ENCODE results near the gene FRS2.
"Not testable (repeated sequence)": the region's sequence is repeated elsewhere in the genome, so short reads cannot be mapped to it uniquely, and the experiment has no call there.

Gene FRS2

DNA sequence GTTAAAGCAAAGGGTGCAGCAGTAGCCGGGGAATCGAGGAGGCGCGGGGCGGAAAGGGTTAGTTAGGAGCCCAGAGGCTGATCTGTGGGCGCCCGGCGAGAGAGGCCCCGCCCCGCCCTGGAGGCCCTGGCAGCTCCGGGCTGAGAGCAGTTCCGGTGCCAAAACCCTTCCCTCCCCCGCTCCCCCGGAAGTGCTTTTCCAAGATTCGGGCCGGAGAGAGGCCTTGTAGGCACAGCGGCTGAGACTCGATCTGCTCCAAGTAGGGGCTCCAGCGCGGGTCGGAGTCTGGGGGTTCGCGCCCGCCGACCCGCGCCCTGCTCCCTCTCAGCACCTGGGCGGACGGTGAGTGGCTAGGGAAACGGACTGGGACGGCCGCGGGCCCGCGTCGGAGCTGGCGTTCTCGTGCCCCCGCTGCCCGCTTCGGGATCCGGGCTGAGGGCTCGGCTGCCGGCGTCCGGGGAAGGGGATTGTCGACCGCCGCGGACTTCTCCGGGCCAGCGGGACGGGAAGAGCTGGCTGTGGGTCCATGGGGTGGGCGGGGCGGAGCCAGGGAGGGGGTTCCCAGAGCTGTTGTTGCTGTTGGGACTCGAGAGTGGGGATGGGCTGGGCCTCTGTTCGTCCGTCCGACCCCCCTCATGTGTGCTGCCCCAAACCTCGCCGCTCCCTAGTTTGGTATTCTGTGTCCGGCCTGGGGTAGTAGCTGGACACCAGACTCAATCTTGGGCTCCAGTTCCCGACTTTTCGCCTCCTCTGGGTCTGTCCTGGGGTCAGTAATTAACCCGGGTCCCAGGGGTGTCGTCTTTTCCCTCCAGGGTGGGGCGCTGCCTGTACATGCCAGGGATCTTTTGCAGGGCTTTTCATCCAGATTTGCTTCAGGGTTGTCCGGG is at the start of gene FRS2:
FRS2 (plus strand) TSS at position 200 of the 887 bp plus-strand sequence. CDS start 98,643 bp downstream, outside the sequence.
- peak; percentile 72 to 81 for DNase-seq

GRCh38 chr12:69421548-69421947 is 48.6 kb upstream of the FRS2 start:
- DNase-seq = no peak

DNA sequence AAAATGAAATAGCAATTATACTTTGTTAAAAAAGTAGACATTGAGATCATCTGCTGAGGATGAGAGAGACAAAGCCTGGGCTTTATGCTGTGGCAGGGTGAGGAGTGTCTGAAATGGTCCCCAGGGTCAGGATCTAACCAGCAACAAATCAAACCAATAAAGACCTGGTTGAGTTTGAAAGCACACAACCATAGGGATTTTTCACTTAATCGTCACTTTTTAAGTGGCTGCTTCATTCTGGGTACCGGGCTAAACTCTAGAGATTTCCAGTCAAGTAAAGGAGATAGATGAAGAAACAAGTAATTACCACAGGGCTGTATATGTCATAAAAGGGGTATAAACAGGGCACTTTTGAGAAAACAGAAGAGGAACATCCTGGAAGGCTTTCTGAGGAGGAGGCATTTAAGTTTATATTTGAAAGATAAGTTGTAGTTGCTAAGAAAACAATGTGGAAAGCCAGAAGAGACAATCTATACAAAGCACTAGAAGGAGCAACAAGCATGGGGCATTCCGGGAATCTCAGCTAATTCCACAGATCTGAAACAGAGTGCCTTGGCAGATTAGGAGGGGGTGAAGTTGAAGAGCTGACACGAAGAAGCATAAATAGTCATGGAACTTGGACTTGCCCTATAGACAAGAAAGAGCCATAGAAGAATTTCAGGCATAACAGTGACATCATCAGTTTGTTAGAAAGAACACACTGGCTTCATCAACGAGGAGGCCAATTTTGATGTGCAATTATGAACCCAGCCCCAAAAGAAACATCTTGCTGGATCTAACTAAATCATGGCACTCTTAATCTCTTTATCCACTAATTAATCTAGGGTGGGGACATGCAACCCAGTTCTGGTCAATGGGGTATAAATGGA is 46.9 kb upstream of the FRS2 start:
- DNase-seq = no peak

GRCh38 chr12:69425417-69425816 is 44.8 kb upstream of the FRS2 start:
- DNase-seq = no peak

DNA sequence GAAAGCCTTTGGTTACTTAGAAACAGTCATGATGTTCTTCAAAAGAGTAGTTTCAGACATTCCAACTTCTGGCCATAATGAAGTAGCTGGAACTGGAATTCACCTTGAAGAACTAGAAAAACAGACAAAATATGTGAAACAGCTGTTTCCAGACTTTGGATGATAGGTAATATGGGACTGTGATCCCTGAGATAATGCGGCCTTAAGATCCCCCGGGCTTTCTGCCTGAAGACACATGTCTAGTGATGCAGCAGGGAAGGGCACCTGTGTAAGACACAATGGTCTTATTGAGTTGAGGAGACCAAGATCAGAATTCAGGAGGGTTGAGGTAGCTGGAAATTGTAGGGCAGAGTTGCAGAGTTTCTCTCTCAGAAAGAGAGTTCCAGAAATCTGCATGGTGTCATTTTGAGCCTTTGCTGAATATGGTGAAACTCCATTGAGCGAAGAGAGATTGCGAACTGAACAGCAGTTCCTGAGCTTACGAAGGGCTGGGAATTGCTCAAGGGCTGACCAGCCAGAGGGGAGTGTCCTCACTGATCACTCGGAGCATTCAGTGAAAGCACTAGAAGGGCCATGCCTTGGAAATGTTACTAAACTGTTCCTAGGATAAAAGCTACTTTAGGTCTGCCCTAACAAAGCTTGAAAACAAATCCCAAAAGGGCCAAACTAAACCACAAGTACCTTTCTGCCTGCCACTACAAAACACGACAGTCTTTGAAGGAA is 41.7 kb upstream of the FRS2 start:
- no peak for DNase-seq

- DNase-seq = no peak
These were observed 39.1 kb upstream of the FRS2 start for GRCh38 chr12:69430942-69431590.

DNA sequence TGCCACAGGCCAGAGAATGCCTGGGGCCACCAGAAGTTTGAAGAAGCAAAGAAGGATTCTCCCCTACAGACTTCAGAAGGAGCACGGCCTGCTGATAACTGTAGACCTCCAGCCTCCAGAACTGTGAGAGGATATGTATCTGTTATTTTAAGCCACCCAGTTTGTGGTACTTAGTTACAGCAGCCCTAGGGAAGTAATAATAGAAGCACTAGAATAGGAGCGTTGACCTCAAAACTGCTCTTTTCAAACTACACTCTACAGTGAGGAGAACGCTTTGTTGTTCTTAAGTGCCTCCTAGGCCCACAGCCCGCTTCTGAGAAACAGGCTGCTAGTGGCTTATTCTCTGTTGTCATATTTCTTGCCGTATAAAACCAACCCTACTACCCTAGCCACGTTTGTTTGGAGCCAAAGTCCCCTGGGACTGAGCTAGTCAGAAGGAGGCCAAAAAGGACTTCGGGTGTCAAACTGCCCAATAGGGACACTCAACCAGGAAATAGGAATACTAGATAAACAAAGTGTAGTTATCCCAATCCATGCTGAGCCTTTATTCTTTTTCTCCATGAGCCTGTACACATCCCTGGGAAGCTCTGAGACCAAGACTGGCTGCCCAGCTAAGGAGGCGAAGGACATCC is 38.5 kb upstream of the FRS2 start:
- DNase-seq = no peak

- DNase-seq = no peak
These were observed 36.5 kb upstream of the FRS2 start for GRCh38 chr12:69433653-69434052.

DNA sequence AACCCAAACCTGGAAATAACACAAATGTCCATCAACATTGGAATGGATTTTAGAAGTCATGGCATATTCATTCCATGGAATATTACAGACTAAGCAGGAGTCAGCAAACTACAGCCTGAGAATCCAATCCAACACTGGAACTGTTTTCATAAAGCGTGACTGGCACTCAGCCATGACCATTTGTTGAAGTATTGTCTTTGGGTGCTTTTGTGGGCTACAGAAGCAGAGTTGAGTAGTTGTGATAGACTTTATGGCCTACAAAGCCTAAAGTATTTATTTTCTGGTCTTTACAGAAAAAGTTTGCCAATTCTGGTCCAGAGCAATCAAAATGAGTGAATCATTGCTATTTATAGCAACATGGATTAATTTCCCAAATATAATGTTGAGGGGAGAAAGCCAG is 34.5 kb upstream of the FRS2 start:
- DNase-seq = no peak

GRCh38 chr12:69437073-69437472 is 33.1 kb upstream of the FRS2 start:
- no peak for DNase-seq

- DNase-seq = no peak
These were observed 31.6 kb upstream of the FRS2 start for GRCh38 chr12:69438539-69438938.

DNA sequence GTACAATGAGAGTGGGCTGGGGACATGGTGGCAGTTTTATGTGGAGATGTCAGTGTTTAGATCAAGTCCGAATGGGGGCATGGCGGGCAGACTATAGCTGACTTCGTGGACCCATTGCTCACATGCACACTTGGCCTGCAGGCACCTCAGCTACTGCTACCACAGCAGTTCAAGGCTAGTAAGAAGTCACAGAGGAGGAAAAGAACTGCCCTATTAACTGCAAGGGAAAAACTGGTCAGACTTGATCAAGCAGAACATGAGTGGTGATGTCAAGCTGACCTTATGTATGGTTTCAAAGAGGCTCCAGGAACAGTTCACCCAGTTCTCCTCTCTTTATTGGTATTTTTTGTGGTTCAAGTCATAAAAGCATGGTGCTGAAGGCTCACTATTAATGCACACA is 30.2 kb upstream of the FRS2 start:
- no peak for DNase-seq

DNA sequence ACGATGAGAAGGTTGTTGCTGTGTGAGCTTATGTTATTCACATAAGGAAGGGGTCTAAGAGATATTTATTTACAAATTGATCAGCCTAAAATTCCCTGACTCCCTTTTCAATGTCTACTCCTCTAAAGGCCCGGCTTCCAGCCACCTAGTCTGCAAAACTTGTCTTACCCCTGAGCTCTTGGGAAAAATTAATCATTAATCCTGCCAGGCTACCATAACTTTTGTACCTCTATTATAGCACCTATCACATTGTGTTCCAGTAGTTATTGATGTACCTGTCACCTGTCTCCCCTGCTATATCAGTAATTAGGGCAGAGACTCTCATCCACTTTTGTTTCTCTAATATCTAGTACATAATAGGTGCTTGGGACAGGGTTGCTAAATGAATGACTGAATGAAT is 29.3 kb upstream of the FRS2 start:
- DNase-seq = no peak

DNA sequence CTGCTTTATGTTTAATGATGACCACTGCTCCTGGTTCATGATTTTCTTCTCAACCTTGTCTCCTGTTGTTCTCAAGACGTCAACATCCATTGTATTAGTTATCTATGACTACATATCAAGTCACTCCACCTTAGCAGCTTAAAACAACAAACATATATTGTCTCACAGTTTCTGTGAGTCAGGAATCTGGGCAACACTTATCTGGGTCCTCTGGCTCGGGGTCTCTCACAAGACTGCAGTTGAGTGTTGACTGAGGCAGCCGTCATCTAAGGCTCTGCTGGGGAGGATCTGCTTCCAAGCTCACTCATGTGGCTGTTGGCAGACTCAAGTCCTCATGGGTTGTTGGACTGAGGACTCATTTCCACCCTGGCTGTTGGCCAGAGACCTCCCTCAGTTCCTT is 27.3 kb upstream of the FRS2 start:
- DNase-seq = no peak

DNA sequence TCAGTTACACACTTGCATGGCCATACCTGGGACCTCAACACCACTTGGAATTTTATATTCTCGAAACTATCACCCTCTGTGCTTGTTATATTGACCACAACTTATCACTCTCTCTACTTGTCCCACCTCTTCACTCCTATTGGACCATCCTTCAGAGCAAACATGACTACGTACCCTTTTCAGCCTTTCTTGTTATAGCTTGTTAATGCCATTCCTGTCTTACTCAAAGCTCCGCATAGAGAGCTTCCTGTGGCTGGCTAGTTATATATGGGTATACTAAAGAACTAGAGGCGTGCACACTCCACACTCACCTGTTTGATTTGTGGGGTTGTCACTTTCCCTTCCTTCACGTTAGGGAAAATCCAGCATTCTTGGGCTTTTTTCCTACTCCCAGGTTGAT is 26.3 kb upstream of the FRS2 start:
- DNase-seq = no peak

DNA sequence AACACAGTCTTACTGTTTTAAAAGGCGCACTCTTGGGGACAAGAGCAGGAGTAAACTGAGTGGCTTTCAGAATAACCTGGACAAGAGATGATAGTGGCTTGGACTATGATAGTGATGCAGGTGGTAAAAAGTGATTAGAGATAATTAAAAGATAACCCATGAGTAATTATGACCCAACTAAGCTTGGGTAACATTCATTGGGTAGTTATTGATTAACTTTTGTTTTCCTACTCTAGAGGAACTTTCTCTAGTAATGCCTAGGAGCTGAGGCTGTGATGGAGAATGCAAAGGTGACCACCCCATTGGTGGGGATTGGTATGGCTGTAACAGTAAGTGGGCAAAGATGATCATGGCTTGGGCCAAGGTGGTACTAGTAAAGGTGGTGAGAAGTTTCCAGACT is 22.3 kb upstream of the FRS2 start:
- no peak for DNase-seq

DNA sequence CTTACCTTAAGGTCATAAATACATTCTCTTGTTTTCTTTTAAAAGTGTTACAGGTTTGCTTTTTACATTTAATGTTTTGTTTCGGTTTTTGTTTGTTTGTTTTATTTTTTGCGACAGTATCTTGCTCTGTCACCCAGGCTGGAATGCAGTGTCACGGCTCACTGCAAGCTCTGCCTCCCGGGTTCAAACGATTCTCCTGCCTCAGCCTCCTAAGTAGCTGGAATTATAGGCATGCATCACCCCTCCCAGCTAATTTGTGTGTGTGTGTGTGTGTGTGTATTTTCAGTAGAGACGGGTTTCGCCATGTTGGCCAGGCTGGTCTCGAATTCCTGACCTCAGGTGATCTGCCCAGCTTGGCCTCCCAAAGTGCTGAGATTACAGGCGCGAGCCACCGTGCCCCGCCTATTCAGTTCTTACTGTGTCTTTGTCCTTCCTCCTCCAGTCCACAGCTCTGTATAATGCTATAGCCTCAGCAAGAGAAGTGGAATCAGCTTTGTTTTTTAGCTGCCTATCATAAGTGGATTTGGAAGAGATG is 17.5 kb upstream of the FRS2 start:
- not testable (repeated sequence) for DNase-seq

- DNase-seq = no peak
These were observed 13.9 kb upstream of the FRS2 start for GRCh38 chr12:69456239-69456638.

DNA sequence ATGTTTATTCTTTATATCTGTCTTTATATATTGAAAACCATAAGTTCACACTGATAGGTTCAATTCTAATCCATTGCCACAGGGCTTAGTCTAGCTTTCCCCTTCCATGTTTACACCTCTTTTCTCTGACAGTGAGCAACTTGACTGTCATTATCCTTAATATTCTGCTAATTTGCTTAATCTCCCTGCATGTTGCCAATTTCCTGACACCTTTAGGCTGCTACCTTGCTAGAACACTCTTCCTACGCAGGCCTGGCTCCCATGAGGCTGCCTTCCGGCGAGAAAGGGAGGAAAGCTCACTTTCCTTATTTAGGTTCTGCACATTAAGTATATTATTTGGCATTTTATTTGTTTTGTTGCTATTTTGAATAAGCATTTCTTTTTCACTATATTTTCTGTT is 12.8 kb upstream of the FRS2 start:
- DNase-seq = no peak

DNA sequence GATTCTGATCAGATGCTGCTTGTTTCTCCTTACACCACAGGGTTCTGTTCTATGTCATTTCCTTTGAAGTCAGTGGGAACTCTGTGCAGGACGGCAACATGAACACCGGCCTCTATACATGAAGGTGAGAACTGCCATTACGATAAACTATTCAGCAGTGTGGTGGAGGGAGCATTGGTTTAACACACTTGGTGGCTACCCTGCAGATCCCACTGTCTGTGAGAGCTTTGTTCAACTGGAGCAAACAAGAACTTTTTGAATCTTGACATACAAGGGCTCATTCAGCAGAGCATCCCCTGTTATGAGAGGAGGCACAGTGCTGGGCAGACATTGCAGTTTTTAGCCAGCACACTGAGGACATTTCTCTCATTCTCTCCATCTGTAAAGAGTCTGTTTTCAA is 10.7 kb upstream of the FRS2 start:
- no peak for DNase-seq

DNA sequence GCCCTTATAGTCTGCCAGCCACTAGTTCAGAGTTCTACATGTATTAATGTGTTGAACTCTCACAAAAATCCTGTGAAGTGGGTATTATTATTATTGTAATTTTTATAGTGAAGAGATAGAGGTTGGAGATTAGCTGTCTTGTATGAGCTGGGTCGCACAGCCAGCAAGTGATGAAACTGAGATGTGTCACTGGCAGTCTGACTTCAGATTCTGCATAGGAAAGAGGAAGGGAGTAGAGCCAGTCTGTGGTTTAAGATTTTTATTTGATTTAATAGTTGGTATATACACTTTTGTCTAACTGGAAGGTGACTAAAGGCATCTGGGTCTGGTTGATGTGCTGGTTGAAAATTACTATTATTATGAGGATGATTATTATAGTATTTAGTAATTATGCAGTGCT is 5.8 kb upstream of the FRS2 start:
- DNase-seq = no peak

DNA sequence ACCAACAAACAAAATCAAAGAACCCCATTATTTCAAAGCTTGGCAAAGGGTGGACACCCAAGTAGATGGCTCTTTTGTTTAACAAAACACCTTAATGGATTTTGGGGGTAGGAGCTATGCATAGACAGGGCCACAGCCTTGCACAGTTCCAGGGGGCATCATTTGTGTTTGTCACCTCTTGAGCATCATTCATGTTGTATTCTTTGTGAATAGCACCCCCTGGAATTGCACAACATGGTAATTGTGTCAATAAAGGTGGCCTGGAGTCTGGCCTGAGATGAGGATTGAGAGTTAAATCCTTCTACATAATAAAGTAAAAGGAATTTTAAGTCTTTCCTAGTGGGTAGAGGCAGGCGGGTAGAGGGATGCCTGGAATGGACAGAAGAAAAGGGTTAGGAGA is 3.3 kb upstream of the FRS2 start:
- DNase-seq = no peak
